Measurements from ENCODE around the gene AHCYL2.

DNA sequence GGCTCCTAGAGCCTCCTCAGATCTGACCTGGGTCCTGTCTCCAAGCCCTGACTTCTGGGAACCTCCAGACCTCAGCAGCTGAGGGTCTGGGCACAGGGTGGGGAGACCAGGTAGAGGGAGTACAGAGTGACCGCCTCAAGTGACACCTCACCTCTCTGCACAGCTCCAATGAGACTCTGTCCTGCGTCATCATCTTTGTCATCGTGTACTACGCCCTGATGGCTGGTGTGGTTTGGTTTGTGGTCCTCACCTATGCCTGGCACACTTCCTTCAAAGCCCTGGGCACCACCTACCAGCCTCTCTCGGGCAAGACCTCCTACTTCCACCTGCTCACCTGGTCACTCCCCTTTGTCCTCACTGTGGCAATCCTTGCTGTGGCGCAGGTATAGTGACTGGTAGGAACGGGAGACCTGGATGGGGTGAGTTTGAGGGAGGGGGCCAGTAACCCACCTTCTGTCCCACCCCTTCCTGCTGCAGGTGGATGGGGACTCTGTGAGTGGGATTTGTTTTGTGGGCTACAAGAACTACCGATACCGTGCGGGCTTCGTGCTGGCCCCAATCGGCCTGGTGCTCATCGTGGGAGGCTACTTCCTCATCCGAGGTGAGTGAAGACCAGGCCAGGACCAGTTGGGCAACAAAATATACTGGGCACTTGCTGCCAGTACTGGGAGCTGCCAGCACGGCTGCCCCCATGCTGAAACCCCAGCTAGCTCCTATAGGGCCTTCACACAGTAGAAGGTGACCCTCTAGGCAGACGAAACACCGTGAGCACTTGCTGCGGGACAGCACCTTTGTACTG, 18.6 kb upstream of the AHCYL2 start:
- TF ChIP-seq, protein P1, sequence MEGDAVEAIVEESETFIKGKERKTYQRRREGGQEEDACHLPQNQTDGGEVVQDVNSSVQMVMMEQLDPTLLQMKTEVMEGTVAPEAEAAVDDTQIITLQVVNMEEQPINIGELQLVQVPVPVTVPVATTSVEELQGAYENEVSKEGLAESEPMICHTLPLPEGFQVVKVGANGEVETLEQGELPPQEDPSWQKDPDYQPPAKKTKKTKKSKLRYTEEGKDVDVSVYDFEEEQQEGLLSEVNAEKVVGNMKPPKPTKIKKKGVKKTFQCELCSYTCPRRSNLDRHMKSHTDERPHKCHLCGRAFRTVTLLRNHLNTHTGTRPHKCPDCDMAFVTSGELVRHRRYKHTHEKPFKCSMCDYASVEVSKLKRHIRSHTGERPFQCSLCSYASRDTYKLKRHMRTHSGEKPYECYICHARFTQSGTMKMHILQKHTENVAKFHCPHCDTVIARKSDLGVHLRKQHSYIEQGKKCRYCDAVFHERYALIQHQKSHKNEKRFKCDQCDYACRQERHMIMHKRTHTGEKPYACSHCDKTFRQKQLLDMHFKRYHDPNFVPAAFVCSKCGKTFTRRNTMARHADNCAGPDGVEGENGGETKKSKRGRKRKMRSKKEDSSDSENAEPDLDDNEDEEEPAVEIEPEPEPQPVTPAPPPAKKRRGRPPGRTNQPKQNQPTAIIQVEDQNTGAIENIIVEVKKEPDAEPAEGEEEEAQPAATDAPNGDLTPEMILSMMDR (IDR thresholded peaks at IDR 0.05), result no peak
- no peak for TF ChIP-seq POLR2A (IDR thresholded peaks at IDR 0.05)
